Uterus (tissue), 4 donors: ENCODE measurements around the gene KIFAP3. TPM values are rescaled to one million over a fixed set of nuclear protein-coding genes. Genes with fewer than 3 reads are reported as not detected.
A peak's percentile ranks its signal among the peaks of the same experiment; 100 is the strongest.

Experiments
- DNase-seq, 2 donors: peaks; one replicate each; pipeline ENCODE4 v3.0.0-alpha.2; 2019 to 2020
- H3K27ac ChIP-seq, 2 donors: fragments of 200-600 bp; sonication (generic); 1 replicate in 1 of 2; 2 replicates in 1 of 2; pipeline ENCODE4 v1.5.1; 2016 to 2018
- H3K27me3 ChIP-seq, 2 donors: fragments of 200-600 bp; sonication (generic); one replicate each; pipeline ENCODE4 v1.5.1; 2018 to 2019; ENCODE audit warnings: control low read depth in 1 of 2
- H3K36me3 ChIP-seq, 2 donors: fragments of 200-600 bp; sonication (generic); one replicate each; pipeline ENCODE4 v1.5.1; 2019; ENCODE audit warnings: control low read depth in 1 of 2
- H3K4me1 ChIP-seq, 2 donors: fragments of 200-600 bp; sonication (generic); one replicate each; pipeline ENCODE4 v1.5.1; 2018 to 2019; ENCODE audit warnings: control low read depth in 1 of 2
- H3K4me3 ChIP-seq, 2 donors: fragments of 200-600 bp; sonication (generic); 1 replicate in 1 of 2; 2 replicates in 1 of 2; pipeline ENCODE4 v1.5.1; 2018 to 2019; ENCODE audit warnings: mild to moderate bottlenecking in 1 of 2
- H3K9me3 ChIP-seq, 2 donors: fragments of 200-600 bp; sonication (generic); one replicate each; pipeline ENCODE4 v1.5.1; 2019; ENCODE audit warnings: control low read depth in 1 of 2
- CTCF ChIP-seq, 4 experiments: fragments of 200-600 bp in 2 of 4; fragments of 450-650 bp in 2 of 4; sonication (generic) in 2 of 4; IDR thresholded peaks; one replicate each; pipeline ENCODE4 v1.5.1; 2016 to 2019; ENCODE audit warnings: antibody characterized with exemption in 4 of 4, mild to moderate bottlenecking in 2 of 4, moderate library complexity in 1 of 4
- POLR2A ChIP-seq, 2 donors: fragments of 450-650 bp; IDR thresholded peaks; one replicate each; pipeline ENCODE4 v1.6.1; 2016; ENCODE audit warnings: antibody characterized with exemption in 2 of 2, mild to moderate bottlenecking in 1 of 2, moderate library complexity in 1 of 2
- intact Hi-C: fragments of 100-400 bp; cut with DNase I; formaldehyde crosslinking; loops from one replicate; pipeline ENCODE4 v1.15.1; 2023; ENCODE audit warnings: low total_unique reads
- total RNA-seq, 4 donors: library from RNA; depleted of rRNA in 3 of 4; stranded (reverse); fragments of >200 nt in 3 of 4; gene quantifications; one replicate each; pipeline versions ENCODE4 v1.1.0 to v1.2.4, GENCODE V29; 2014 to 2023
- donor health status: DM: yes; HTN: yes; CAD: no.

The KIFAP3 gene
- total RNA-seq, 4 donors from 2014 or later: 6.1 to 79.0 (median 58.7) TPM

GRCh38 chr1:169999331-169999741 is 75.2 kb downstream of the KIFAP3 start:
- no peak for TF ChIP-seq POLR2A (IDR thresholded peaks at IDR 0.05)
- TF ChIP-seq CTCF (IDR thresholded peaks at IDR 0.05): no peak

GRCh38 chr1:169995993-169996392 is 78.5 kb downstream of the KIFAP3 start:
- Histone ChIP-seq H3K27me3 (no peaks in the 10 kb centered on the region), H3K36me3 (no peaks in the 10 kb centered on the region), H3K4me3 (no peak overlapping the region), H3K27ac (no peak overlapping the region), H3K9me3 (no peaks in the 10 kb centered on the region), H3K4me1 (peaks cover 0 to 6% of the 10 kb centered on the region in 2 donors)
- DNase-seq: no peak
- TF ChIP-seq POLR2A (IDR thresholded peaks at IDR 0.05): no peak
- TF ChIP-seq CTCF (IDR thresholded peaks at IDR 0.05): no peak
- intact Hi-C loops: no loop called here

More at GRCh38 chr1:169999331-169999741, 75.2 kb downstream of the KIFAP3 start:
- H3K36me3 ChIP-seq: no peaks in the 10 kb centered on the region
- H3K27ac ChIP-seq: peak overlapping the region; percentile 43
- H3K9me3 ChIP-seq: no peaks in the 10 kb centered on the region
- peak; percentile 26 to 44 for DNase-seq
- H3K4me1 ChIP-seq: peaks cover 0 to 6% of the 10 kb centered on the region in 2 donors
- no peak overlapping the region for H3K4me3 ChIP-seq
- intact Hi-C loops: no loop called here
- H3K27me3 ChIP-seq: no peaks in the 10 kb centered on the region

GRCh38 chr1:169989246-169989645 is 85.2 kb downstream of the KIFAP3 start:
- Histone ChIP-seq H3K9me3 (no peaks in the 10 kb centered on the region), H3K36me3 (no peaks in the 10 kb centered on the region), H3K27me3 (no peaks in the 10 kb centered on the region), H3K27ac (no peak overlapping the region), H3K4me3 (no peak overlapping the region), H3K4me1 (no peaks in the 10 kb centered on the region)
- DNase-seq: no peak
- TF ChIP-seq POLR2A (IDR thresholded peaks at IDR 0.05) (no peak), CTCF (IDR thresholded peaks at IDR 0.05) (no peak)
- intact Hi-C loops: no loop called here

GRCh38 chr1:169985757-169986156 is 88.7 kb downstream of the KIFAP3 start:
- no peaks in the 10 kb centered on the region for H3K36me3 ChIP-seq
- intact Hi-C loops: no loop called here
- no peak for TF ChIP-seq POLR2A (IDR thresholded peaks at IDR 0.05)
- TF ChIP-seq CTCF (IDR thresholded peaks at IDR 0.05): no peak
- no peaks in the 10 kb centered on the region for H3K4me1 ChIP-seq
- no peaks in the 10 kb centered on the region for H3K27me3 ChIP-seq
- no peaks in the 10 kb centered on the region for H3K9me3 ChIP-seq
- no peak for DNase-seq
- no peak overlapping the region for H3K4me3 ChIP-seq
- no peak overlapping the region for H3K27ac ChIP-seq

- Histone ChIP-seq H3K27ac (no peak overlapping the region), H3K27me3 (no peaks in the 10 kb centered on the region), H3K9me3 (no peaks in the 10 kb centered on the region), H3K36me3 (no peaks in the 10 kb centered on the region), H3K4me3 (no peak overlapping the region), H3K4me1 (no peaks in the 10 kb centered on the region)
- no peak for TF ChIP-seq POLR2A (IDR thresholded peaks at IDR 0.05)
- TF ChIP-seq CTCF (IDR thresholded peaks at IDR 0.05): no peak
- DNase-seq: no peak
- intact Hi-C loops: no loop called here
These were observed 100.4 kb downstream of the KIFAP3 start for GRCh38 chr1:169974067-169974466.
